Right hindlimb (tissue), 1 donor: ENCODE results near the gene CD248.
"Not testable (repeated sequence)": the region's sequence is repeated elsewhere in the genome, so short reads cannot be mapped to it uniquely, and the experiment has no call there.

Source experiments
- DNase-seq: peaks from one replicate; pipeline ENCODE4 v3.0.0-alpha.2; 2018

The CD248 gene

DNA sequence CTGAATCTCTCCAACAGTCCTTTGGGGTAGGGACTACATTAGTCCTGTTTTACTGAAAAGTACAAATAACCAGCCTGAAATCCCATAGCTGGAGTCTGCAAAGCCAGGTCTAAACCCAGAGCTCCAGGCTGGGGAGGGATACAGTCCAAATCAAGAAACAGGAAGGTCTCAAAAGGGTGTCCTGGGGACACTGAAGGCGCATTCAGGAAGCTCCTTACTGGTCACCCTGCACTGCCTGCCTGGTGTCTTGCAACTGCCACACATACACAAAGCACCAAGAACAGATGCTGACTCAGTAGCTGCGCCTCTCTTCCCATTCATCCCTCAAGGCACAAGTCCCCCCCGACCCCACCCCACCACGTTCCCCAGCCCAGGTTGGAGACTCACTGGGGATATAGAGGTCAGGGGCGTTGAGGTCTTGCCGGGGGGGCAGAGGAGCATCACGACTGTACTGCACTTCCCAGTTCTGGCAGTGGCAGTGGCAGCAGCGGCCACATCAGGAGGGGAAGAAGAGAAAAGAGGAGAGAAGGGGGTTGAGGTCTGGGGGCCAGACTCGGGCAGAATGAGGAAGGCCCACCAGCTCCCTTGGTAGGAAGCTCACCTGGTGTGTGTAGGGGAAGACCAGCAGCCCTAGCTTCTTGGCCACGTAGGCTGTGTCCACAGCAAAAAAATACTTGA, 29.5 kb downstream of the CD248 start:
- peak; percentile 22 for DNase-seq

DNA sequence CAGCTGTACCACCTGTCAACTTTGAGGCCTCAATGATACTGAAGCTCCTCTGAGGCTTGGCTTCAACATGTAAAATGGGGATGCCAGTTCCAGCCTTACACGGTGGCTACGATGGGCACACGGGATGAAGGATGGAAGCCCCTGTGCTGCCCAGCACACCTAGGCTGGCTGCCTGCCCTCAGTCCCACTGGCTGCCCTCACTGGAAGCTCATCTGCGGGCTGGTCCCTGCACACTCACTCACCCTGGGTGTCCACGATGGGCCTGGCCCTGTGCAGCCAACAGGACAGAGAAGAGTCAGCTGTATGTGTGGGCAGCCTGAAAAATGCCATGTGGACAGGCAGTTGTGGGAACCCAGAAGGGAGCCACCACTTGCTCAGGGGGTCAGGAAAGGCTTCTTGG, 30.1 kb downstream of the CD248 start:
- no peak for DNase-seq

DNA sequence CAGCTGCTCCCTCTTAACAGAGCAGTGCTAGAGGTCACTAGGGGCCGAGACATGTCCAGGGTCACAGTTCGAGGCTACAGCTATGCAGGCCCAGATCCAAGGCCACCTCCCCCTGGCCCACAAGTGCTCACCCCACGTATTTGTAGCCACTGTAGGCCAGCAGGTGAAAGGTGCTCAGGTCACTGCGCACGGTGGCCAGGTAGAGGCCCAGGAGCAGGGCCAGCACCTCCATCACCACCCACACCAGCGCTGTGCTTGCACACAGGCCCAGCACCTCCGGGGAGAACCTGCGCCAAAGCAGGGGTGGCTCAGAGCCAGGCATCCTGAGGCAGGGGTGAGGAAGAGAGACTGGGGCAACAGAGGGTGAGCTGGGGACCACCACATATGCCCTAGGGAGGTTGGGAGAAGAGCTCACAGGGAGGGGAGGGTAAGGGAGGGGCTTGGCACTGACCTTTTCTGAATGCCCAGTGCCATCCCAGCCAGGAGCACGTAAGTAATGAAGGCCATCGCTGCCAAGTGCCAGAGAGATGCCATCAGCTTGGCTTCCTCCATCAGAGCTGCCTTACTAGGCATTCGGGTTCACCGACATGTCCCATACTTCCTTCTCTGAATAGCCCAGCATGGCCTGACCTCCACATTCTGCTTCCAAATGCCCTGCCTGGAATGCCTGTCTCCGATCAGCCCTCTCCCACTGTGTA, 31.4 kb downstream of the CD248 start:
- DNase-seq = peak; percentile 22

DNA sequence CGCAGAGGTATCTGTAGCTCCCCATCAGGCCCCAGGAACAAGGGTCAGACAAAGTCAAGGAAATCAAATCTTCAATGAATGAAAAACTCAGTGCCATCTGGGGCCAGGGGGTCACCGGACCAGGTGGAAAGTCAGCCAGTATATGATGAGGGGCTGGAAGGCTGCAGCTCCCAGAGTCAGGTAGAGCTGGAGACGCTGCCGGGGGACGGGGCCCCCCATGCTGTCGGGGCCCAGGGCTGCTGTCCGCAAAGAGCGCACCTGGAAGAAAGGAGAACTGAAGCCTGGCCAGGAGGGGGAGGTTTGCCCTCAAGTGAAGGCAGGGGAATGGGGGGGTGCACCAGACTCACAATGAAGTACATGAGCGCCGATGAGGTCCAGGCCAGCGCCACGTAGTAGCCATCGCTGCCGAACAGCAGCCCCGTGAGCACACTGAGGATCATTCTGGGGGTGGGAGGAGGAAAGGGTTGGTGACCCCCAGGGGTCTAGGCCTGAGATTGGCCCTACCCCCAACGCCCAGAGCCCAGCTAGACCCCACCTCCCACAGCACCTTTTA, 32.2 kb downstream of the CD248 start:
- DNase-seq = no peak

DNA sequence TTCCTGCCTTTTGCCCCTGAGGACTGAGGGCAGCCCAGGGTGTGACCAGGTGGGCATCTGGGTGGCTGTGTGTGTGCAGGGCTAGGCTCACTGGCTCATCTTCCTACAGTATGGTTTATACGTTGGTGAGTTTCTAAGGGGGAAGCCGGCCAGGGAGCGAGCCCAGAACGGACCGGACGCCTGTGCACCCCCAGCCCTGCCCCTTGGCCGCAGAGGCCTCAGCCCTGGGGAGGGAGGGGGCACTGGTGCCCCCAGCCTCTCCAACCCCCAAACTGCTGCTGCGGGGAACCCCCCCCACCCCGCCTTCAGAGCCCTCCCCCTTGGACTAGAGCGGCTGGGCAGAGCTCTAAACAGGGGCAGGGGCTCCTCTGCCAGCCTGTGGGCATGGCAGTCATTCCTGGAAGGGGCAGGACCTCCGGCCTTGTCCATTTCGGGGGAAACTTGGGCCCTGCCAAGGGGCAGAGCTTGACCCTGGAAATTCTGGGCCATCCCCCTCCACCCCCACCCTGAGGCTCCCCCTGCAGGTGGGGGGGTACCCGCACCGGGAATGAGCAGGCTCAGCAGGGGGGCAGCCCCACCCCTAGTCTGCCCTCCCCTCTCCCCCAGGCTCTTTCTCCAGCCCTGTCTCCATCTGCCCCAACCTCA, 33.3 kb downstream of the CD248 start:
- DNase-seq = no peak

DNA sequence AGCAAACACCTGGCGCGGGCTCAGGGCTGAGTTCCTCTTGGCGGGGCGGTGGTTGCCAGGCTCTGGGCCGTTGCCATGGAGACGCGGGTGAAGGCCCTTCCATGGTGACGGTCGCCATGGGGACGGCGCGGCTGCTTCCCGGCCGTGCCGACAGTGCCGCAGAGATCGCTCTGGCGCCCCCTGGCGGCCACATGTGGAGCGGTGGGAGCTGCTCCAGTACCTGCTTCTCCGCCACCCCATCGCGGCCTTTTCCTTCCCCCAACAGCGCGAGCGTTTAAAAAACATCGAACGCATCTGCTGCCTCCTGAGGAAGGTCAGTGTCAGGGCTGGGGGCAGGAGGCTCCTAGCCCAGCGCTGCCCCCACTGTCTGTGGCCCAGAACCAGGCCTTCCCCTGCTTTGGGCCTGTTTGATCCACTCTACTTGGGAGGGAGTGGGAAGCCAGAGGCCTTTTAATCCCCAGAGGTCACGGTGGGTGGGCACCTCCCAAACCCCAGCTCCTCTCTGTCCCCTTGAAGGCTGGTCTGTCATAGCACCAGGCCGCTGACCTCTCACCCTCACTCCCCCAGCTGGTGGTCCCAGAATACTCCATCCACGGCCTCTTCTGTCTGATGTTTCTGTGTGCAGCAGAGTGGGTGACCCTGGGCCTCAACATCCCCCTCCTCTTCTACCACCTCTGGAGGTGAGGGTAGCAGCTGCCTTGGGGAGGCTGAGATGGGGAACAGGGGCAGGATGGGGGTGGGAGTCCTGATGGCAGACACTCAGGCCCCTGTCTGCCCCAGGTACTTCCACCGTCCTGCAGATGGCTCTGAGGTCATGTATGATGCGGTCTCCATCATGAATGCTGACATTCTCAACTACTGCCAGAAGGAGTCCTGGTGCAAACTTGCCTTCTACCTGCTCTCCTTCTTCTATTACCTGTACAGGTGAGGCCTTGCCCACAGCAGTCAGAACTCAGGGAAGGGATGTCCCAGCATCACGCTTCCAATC, 34.1 kb downstream of the CD248 start:
- DNase-seq = peak; percentile 97

DNA sequence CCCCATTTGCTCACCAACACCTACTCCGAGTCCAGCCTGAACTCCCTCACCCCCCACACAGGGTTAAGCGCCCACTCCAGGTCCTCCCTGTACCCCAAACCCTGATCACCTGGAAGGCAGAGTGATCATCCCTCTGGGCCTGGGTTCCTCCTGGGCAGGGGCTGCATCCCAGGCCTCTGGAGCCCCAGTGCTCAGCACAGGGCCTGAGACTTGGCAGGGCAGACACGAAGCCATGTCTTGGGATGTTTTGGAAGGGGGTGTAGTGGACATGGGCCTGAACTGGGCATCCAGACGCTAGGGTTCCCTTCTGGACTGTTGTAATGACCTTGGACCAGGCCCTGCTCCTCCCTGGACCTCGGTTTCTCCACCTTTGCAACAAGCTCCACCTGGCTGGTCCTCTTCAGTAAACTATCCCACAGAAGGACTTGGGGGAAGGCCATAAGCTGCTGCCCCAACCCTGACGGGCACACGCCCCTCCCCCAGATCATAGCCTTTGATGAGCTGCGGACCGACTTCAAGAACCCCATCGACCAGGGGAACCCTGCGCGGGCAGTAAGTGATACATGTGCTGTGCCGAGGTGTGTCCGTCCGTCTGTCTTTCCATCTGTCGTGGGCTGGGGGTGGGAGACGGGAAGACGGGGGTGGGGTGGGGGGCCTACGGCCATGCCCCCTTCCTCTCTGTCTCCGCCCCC, 34.9 kb downstream of the CD248 start:
- DNase-seq = no peak

DNA sequence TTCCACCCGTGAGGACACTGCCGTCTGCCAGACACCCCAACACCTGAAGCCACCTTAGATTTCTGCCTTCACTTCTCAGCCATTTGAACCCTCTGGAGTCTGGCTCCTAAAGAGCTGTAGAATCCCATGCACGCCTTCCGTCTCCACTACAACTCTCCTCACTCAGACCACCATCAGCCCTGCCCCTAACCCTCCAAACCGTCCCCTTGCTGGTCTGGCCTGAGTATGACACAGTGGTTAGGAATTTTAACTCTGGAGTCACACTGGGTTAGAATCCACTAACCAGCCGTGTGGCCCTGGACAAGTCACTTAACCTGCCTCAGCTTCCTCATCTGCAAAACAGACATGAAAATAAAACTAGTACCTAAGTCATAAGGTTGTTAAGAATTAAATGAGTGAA, 35.8 kb downstream of the CD248 start:
- DNase-seq = no peak

DNA sequence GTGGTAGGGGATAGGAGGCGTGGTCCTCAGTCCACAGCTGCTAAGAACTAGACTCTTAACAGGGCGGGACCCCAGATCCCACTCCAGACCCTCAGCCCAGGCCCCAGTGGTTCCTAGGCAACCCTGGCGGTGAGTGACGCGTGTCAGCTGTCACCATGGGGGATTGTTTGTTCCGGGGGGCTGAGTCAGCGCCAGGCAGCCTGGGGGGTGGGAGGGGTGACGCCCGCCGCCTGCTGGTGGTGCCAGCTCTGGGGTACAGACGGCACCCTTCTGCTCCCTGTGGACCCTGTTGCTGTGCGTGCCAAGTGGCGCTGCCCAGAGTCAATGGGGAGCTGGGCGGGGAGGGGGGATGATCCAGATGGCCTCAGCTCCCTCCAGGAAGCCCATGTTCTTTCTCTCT, 36.4 kb downstream of the CD248 start:
- DNase-seq = peak; percentile 70

DNA sequence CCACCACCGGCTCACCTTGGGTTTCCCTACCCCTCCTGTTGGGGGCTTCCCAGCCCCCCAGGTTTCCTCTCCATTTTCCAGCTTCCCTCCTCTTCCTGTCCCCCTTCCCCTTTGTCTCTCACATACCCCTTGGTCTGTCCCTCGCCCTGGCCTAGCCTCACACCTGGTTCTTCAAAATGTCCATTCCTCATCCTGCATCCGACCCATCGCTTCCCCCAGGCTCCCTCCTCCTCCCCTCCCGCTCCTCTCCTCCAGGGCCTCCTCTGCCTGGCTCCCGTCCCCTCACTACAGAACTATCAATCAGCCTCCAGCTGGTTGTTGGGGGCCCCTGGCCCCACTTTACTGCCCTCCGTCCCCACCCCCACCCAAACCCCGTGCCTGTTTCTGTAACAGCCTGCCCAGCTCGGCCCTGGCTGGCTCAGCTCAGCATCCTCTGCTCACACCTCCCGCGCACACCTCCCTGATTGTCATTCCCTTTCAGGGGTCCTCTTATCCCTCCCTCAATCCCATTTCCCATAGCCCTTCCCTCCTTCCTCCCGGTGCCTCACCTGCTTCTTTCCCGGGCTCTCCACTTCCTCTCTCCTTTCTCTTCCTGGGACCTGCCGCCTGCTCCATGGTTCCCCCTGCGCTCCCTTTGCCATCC, 37.6 kb downstream of the CD248 start:
- peak; percentile 21 for DNase-seq

DNA sequence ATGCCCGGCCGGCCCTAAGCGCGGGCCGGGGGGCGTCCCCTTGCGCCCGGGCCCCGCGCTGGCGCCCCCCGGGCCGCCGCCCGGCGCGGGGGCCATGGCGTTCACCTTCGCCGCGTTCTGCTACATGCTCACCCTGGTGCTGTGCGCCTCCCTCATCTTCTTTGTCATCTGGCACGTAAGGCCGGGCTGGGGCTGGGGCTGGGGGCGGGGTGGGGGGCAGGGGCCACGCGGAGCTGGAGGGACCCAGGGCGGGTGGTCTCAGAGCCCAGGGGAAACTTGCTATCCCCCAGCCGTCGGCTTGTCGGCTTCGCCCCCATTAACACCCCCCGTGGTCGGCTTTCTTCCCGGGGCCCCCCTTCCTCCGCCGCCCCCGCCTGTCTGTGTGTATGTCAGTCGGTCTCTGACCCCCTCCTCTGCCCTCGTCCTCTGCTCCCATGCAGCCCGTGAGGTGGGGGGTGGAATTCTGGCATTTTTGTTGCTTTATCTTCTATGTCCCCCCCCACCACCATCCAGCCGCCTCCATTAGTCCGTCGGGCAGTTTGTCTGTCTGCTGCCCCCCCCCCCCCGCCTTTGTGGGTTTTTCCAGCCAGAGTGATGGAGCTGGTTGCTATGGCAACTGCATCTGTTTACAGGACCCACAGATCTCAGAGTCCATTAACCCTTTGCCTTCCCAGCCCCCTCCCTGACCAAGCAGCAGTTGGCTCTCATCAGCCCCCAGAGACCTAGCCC, 38.3 kb downstream of the CD248 start:
- DNase-seq = peak; percentile 37

DNA sequence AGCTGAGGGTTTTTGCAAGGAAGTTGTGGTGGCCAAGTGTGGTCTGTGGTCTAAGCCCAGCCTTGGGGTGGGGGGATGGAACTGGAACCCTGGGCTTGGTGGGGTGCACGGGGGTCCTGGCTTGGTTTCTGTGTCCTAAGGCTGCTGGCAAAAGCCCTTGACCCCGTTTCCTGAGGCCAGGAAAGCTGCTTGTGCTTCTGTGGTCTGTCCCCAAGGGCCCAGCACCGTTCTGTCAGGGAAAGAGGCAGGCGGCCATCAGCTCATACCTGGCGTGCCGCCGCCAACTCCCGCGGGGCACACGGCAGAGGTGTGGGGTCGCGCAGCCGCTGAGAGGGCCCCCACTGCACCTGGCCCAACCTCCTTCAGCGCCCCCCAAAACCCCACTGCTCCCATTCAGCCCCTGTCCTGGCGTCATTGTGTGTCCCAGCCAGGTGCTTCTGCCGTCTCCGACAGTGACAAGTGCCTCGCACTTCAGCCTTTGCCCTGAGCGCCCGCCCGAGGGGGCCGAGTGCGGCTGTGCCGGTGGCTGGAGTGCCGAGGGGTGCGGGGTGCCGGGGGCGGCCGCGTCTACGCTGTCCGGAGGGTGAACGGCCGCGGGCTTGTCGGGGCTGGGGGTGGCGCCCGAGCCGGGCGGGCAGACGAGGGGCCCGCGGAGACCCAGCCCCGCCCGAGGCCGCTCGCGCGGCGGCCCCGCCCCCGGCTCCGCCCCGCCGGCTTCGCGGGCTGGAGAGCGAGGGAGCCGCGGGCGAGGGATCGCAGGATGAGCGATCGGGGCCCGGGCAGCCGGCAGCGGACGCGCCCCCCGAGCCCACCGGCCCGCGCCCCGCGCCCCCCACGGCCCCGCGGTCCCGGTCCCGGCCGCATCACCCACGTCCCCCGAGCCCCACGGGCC, 39.1 kb downstream of the CD248 start, which contains the start of gene CNIH2:
CNIH2 (plus strand) TSS at position 705 of the 892 bp plus-strand sequence. CDS start 282 bp downstream, outside the sequence.
- peak; percentile 61 for DNase-seq

DNA sequence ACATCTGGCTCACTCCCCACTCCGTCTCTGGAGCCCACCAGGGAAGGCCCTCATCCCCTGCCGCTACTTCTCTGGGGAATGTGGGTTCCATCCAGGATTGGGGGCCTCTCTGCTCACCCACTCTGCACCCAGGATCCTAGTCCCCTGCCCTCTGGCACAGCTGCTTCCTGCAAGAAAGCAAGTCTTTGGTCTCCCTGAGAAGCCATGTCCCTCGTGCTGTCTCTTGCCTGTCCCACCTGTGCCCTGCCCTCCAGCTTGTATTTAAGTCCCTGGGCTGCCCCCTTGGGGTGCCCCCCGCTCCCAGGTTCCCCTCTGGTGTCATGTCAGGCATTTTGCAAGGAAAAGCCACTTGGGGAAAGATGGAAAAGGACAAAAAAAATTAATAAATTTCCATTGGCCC, 39.8 kb downstream of the CD248 start:
- DNase-seq = peak; percentile 21

DNA sequence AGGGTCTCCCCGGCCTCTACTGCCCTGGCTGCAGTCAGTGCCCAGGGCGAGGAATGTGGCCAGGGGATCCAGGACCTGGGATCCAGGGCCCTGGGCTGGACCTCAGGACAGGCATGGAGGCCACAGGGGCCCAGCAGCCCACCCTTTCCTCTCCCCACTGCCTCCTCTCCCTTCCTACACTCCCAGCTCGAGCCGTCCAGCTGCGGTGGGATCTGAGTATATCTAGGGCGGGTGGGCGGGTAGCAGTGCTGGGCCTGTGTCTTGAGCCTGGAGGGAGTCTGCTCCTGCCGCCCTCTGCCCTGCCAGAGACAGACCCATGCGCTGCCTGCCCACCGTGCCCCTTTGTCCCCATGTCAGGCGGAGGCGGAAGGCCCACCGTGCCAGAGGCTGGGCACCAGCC, 40.2 kb downstream of the CD248 start:
- not testable (repeated sequence) for DNase-seq

DNA sequence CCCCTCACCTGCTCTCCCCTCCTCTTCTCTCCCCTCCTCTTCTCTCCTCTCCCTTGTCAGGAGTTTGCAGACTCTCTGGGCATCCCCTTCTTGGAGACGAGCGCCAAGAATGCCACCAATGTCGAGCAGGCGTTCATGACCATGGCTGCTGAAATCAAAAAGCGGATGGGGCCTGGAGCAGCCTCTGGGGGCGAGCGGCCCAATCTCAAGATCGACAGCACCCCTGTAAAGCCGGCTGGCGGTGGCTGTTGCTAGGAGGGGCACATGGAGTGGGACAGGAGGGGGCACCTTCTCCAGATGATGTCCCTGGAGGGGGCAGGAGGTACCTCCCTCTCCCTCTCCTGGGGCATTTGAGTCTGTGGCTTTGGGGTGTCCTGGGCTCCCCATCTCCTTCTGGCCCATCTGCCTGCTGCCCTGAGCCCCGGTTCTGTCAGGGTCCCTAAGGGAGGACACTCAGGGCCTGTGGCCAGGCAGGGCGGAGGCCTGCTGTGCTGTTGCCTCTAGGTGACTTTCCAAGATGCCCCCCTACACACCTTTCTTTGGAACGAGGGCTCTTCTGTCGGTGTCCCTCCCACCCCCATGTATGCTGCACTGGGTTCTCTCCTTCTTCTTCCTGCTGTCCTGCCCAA, 40.7 kb downstream of the CD248 start:
- DNase-seq = peak; percentile 17

DNA sequence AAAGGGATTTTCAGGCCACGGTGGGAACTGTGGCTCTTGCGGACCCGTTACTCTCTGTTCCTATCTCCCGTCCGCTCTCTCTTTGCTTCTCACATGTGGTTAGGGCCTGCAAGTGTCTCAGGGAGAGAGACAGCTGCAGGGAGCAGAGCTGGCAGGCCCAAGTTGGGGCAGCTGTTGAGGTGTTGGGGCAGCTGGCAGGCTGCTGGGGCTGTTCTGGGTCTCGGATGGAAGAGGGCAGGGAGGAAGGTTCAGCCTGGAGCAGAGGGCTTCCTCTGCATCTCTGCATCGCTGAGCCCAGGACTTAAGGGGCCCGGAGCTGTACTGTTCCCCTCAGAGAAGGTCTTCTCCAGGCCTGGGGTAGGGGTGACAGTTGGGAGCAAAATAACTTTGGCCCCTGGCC, 41.4 kb downstream of the CD248 start:
- peak; percentile 71 for DNase-seq

DNA sequence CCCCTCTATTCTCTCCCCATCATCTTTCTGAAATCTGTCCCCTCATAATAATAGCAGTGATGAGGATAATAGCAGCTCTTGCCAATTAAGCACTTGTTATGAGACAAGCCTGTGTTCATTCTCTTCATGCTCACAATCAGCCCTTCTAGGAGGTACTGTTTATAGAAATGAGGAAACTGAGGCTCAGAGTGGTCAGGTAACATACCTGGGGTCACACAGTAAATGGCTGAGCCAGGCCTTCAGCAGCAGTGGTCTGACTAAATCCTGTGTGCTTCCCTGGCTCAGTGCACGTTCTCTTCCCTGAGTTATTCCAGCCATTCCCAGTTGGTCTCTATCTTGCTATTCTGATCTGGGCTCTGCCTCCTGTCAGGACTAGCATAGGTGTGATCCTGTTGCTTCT, 42.6 kb downstream of the CD248 start:
- DNase-seq = no peak

DNA sequence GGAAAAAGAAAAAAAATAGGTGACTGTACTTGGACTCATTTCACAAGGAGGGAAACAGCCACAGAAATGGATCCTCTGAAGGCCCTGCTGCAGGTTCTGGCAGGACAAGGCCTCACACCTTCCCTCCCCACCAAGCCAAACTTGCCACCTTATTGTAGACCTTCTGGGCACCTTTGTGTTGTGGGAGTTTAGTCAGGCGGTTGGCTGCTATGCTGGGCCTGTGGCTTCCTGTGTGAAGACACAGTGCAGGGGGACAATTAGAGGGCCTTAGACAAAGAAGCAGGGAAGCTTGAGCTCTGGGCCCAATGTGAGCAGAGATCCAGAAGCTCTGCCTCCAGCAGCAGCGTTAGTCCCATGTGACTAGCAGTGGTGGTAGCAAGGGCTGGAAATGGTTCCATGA, 44.2 kb downstream of the CD248 start:
- DNase-seq = no peak

DNA sequence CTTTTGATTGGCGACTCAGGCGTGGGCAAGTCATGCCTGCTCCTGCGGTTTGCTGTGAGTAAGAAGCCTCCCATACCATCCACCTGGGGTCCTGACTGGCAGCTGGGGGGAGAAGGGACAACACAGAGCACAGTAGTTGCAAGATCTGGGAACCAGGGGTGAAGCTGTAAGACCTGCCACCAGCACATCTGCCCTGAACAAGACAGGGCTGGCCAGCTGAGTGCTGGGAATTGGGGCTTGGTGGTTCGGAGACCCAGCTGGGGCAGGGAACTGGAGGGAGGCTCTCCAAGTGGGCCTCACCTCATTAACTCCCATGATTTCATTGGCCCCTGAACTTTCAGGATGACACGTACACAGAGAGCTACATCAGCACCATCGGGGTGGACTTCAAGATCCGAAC, 45.0 kb downstream of the CD248 start:
- no peak for DNase-seq
